Large intestine (tissue), 3 donors: ENCODE results near the gene TRPV6. TPM values are rescaled to one million over a fixed set of nuclear protein-coding genes. Genes with fewer than 3 reads are reported as not detected.

Source experiments
- DNase-seq, 2 donors: peaks; one replicate each; pipeline versions ENCODE4 v3.0.0 to v3.0.0-alpha.2; 2013
- H3K27ac ChIP-seq: one replicate; pipeline ENCODE4 v1.5.1; 2013; ENCODE audit warnings: low read length
- H3K27me3 ChIP-seq: 2 replicates; pipeline ENCODE4 v1.6.1; 2013; ENCODE audit warnings: low read length; ENCODE audit not compliant: control insufficient read depth, insufficient read depth
- H3K36me3 ChIP-seq: 2 replicates; pipeline ENCODE4 v1.6.1; 2013; ENCODE audit warnings: low read length; ENCODE audit not compliant: control insufficient read depth, insufficient read depth
- H3K4me1 ChIP-seq: one replicate; pipeline ENCODE4 v1.6.1; 2013; ENCODE audit warnings: low read length; ENCODE audit not compliant: control insufficient read depth, insufficient read depth
- H3K4me3 ChIP-seq: one replicate; pipeline ENCODE4 v1.5.1; 2013; ENCODE audit warnings: low read length
- H3K9me3 ChIP-seq: one replicate; pipeline ENCODE4 v1.6.1; 2013; ENCODE audit warnings: mild to moderate bottlenecking, low read depth, low read length, moderate library complexity; ENCODE audit not compliant: control insufficient read depth
- WGBS: methylation state at CpG from one replicate; pipeline ENCODE4 v1.1.5; 2013; ENCODE audit warnings: low lambda C conversion rate; ENCODE audit not compliant: insufficient coverage; 5-methylcytosine and 5-hydroxymethylcytosine counted together
- polyA plus RNA-seq: library from polyadenylated mRNA; unstranded; fragments of 120-200 nt; gene quantifications from one replicate; pipeline ENCODE4 v1.2.1, GENCODE V29; 2013

TRPV6 gene
- polyA plus RNA-seq, 1 donor = 2.2 TPM

GRCh38 chr7:142908921-142909890 lies 23.7 kb upstream of the TRPV6 start:
- Histone ChIP-seq H3K27ac (peak overlapping the region; percentile 50), H3K27me3 (peaks cover 2% of the 10 kb centered on the region), H3K36me3 (no peaks in the 10 kb centered on the region), H3K9me3 (no peaks in the 10 kb centered on the region), H3K4me3 (no peak overlapping the region), H3K4me1 (peaks cover 15% of the 10 kb centered on the region)
- peak; percentile 64 to 87 for DNase-seq
- WGBS = 35% methylated on average over 5 of the region's 21 CpGs

- Histone ChIP-seq H3K9me3 (no peaks in the 10 kb centered on the region), H3K27me3 (peaks cover 2% of the 10 kb centered on the region), H3K4me3 (no peak overlapping the region), H3K4me1 (peaks cover 15% of the 10 kb centered on the region), H3K27ac (no peak overlapping the region), H3K36me3 (no peaks in the 10 kb centered on the region)
- no peak for DNase-seq
- whole genome bisulfite sequencing = no CpG with 5 or more reads among the region's 11 CpGs
Observed at GRCh38 chr7:142908290-142908689, 22.7 kb upstream of the TRPV6 start.

- Histone ChIP-seq H3K27ac (no peak overlapping the region), H3K36me3 (no peaks in the 10 kb centered on the region), H3K27me3 (no peaks in the 10 kb centered on the region), H3K4me3 (no peak overlapping the region), H3K4me1 (peaks cover 15% of the 10 kb centered on the region), H3K9me3 (no peaks in the 10 kb centered on the region)
- no CpG with 5 or more reads among the region's 2 CpGs for WGBS
- DNase-seq = no peak
Observed at GRCh38 chr7:142906643-142907042, 21.1 kb upstream of the TRPV6 start.

GRCh38 chr7:142905759-142906158 lies 20.2 kb upstream of the TRPV6 start:
- H3K4me3 ChIP-seq = no peak overlapping the region
- no peak overlapping the region for H3K27ac ChIP-seq
- H3K9me3 ChIP-seq = no peaks in the 10 kb centered on the region
- DNase-seq = no peak
- no peaks in the 10 kb centered on the region for H3K27me3 ChIP-seq
- H3K36me3 ChIP-seq = no peaks in the 10 kb centered on the region
- 85% methylated on average over 2 of the region's 2 CpGs for WGBS
- peaks cover 12% of the 10 kb centered on the region for H3K4me1 ChIP-seq

- H3K9me3 ChIP-seq = no peaks in the 10 kb centered on the region
- no peak for DNase-seq
- H3K4me1 ChIP-seq = peaks cover 2% of the 10 kb centered on the region
- H3K27ac ChIP-seq = no peak overlapping the region
- no peak overlapping the region for H3K4me3 ChIP-seq
- H3K36me3 ChIP-seq = no peaks in the 10 kb centered on the region
- no peaks in the 10 kb centered on the region for H3K27me3 ChIP-seq
Observed at GRCh38 chr7:142904128-142904527, 18.6 kb upstream of the TRPV6 start.

GRCh38 chr7:142901426-142902259 lies 16.1 kb upstream of the TRPV6 start:
- no peaks in the 10 kb centered on the region for H3K9me3 ChIP-seq
- no peak for DNase-seq
- no peaks in the 10 kb centered on the region for H3K36me3 ChIP-seq
- H3K4me1 ChIP-seq = peaks cover 7% of the 10 kb centered on the region
- H3K27ac ChIP-seq = no peak overlapping the region
- H3K4me3 ChIP-seq = no peak overlapping the region
- H3K27me3 ChIP-seq = no peaks in the 10 kb centered on the region
- WGBS = 88% methylated on average over 9 of the region's 15 CpGs

- peaks cover 12% of the 10 kb centered on the region for H3K4me1 ChIP-seq
- no peaks in the 10 kb centered on the region for H3K9me3 ChIP-seq
- no peak for DNase-seq
- H3K4me3 ChIP-seq = no peak overlapping the region
- no CpG with 5 or more reads among the region's 3 CpGs for WGBS
- H3K27me3 ChIP-seq = no peaks in the 10 kb centered on the region
- no peak overlapping the region for H3K27ac ChIP-seq
- no peaks in the 10 kb centered on the region for H3K36me3 ChIP-seq
Observed at GRCh38 chr7:142899661-142900060, 14.1 kb upstream of the TRPV6 start.

GRCh38 chr7:142898377-142899170 lies 13.0 kb upstream of the TRPV6 start:
- H3K27me3 ChIP-seq = no peaks in the 10 kb centered on the region
- DNase-seq = peak; percentile 53 to 69
- no peaks in the 10 kb centered on the region for H3K9me3 ChIP-seq
- no CpG with 5 or more reads among the region's 3 CpGs for WGBS
- no peaks in the 10 kb centered on the region for H3K36me3 ChIP-seq
- H3K4me1 ChIP-seq = peaks cover 20% of the 10 kb centered on the region
- no peak overlapping the region for H3K27ac ChIP-seq
- H3K4me3 ChIP-seq = no peak overlapping the region

GRCh38 chr7:142897691-142898090 lies 12.1 kb upstream of the TRPV6 start:
- H3K27ac ChIP-seq = no peak overlapping the region
- WGBS = no CpG with 5 or more reads among the region's 7 CpGs
- no peak overlapping the region for H3K4me3 ChIP-seq
- H3K4me1 ChIP-seq = peaks cover 26% of the 10 kb centered on the region
- H3K36me3 ChIP-seq = no peaks in the 10 kb centered on the region
- no peaks in the 10 kb centered on the region for H3K9me3 ChIP-seq
- no peaks in the 10 kb centered on the region for H3K27me3 ChIP-seq
- DNase-seq = no peak
